Activated CD8-positive, alpha-beta memory T cell treated with anti-CD3 and anti-CD28 coated beads, Interleukin-2, amount 10 ng/mL, durations not matched to agents 7 days and 5 days (primary cell): ENCODE data around the gene NFKB1. TPM values are rescaled to one million over a fixed set of nuclear protein-coding genes. Genes with fewer than 3 reads are reported as not detected.

Experiments
- total RNA-seq, 2 experiments: library from RNA; stranded (reverse); gene quantifications; one replicate each; pipeline ENCODE4 v1.2.3, GENCODE V29; 2021

The NFKB1 gene
- total RNA-seq, 2 experiments from 2014 or later, result 92.3 to 110 TPM

Other genes with a start within 250 kb of the NFKB1 start
- 10 to 100 TPM; 60.3 to 66.2 TPM for gene SLC39A8, start 155.9 kb upstream of the NFKB1 start, total RNA-seq